Fibroblast of lung (primary cell): ENCODE measurements around the gene SLC25A30.

Source experiments
- CTCF ChIP-seq, 2 donors: IDR thresholded peaks in 1 of 2; conservative IDR thresholded peaks in 1 of 2; 1 replicate in 1 of 2; 2 replicates in 1 of 2; pipeline ENCODE4 v1.5.1; 2011 to 2012; ENCODE audit warnings: low read length in 2 of 2, control low read depth in 1 of 2, inconsistent platforms in 1 of 2, low read depth in 1 of 2, mild to moderate bottlenecking in 1 of 2
- EZH2 ChIP-seq: IDR thresholded peaks from 2 replicates; pipeline ENCODE4 v1.5.1; 2012; ENCODE audit warnings: low read length, control low read depth, mild to moderate bottlenecking; ENCODE audit errors: missing control alignments

- TF ChIP-seq CTCF (conservative IDR thresholded peaks at IDR 0.05 in 1 of 2, IDR thresholded peaks at IDR 0.05 in 1 of 2; ENCODE audit: low read depth in 1 of 2, low read length in 2 of 2) (no peak), EZH2 (no peak)
These were observed 64.3 kb downstream of the SLC25A30 start for GRCh38 chr13:45353895-45354294.
